Liver (tissue), 3 donors: Measurements from ENCODE around the gene IFI35.

Experiments used
- CTCF ChIP-seq: fragments of 150-350 bp; IDR thresholded peaks from 2 replicates; pipeline ENCODE4 v1.5.1; 2017; ENCODE audit warnings: improper control_type of control experiment, low read depth, low read length; ENCODE audit not compliant: missing input control
- FOXA1 ChIP-seq: IDR thresholded peaks from 2 replicates; pipeline ENCODE4 v1.6.1; 2016; ENCODE audit warnings: antibody characterized with exemption
- REST ChIP-seq: IDR thresholded peaks from 2 replicates; pipeline ENCODE4 v1.6.1; 2016; ENCODE audit warnings: antibody characterized with exemption, mild to moderate bottlenecking
- RXRA ChIP-seq, 2 donors: IDR thresholded peaks; 2 replicates each; pipeline ENCODE4 v1.6.1; 2017 to 2018; ENCODE audit warnings: antibody characterized with exemption in 2 of 2, mild to moderate bottlenecking in 1 of 2
- YY1 ChIP-seq: IDR thresholded peaks from 2 replicates; pipeline ENCODE4 v1.6.1; 2016; ENCODE audit warnings: antibody characterized with exemption, mild to moderate bottlenecking
- donor health status: healthy.
- donor health status: healthy.

- no peak for TF ChIP-seq YY1
- TF ChIP-seq FOXA1, result no peak
- TF ChIP-seq REST, result no peak
- no peak for TF ChIP-seq RXRA (IDR thresholded peaks at IDR 0.05)
- TF ChIP-seq CTCF, result no peak
These were observed 21.8 kb downstream of the IFI35 start for GRCh38 chr17:43028221-43028861.
